COLO668 (cell line): ENCODE measurements around the gene PRR20G.
"Not testable (repeated sequence)": the region's sequence is repeated elsewhere in the genome, so short reads cannot be mapped to it uniquely, and the experiment has no call there.

Experiments
- DNase-seq: peaks from one replicate; lab custom pipeline; 2025; ENCODE audit not compliant: unreplicated experiment; lab: John Stamatoyannopoulos, UW

Gene PRR20G

GRCh38 chr3:127287840-127288239 lies at the start of gene PRR20G:
TSS of gene PRR20G (minus strand) at chr3:127288046. CDS start at chr3:127287365, 681 bp downstream.
- DNase-seq = no peak

GRCh38 chr3:127337001-127337400 lies 49.2 kb upstream of the PRR20G start:
- DNase-seq = no peak

- no peak for DNase-seq
Observed at GRCh38 chr3:127336101-127336500, 48.3 kb upstream of the PRR20G start.

- DNase-seq = no peak
Observed at GRCh38 chr3:127330385-127330784, 42.5 kb upstream of the PRR20G start.

GRCh38 chr3:127329631-127330285 lies 41.9 kb upstream of the PRR20G start:
- no peak for DNase-seq

GRCh38 chr3:127328421-127328820 lies 40.6 kb upstream of the PRR20G start:
- no peak for DNase-seq

- no peak for DNase-seq
Observed at GRCh38 chr3:127326341-127326740, 38.5 kb upstream of the PRR20G start.

GRCh38 chr3:127325629-127325961 lies 37.7 kb upstream of the PRR20G start:
- no peak for DNase-seq

- DNase-seq = no peak
Observed at GRCh38 chr3:127324913-127325628, 37.2 kb upstream of the PRR20G start.

GRCh38 chr3:127324076-127324475 lies 36.2 kb upstream of the PRR20G start:
- no peak for DNase-seq

GRCh38 chr3:127323581-127323980 lies 35.7 kb upstream of the PRR20G start:
- no peak for DNase-seq

GRCh38 chr3:127321371-127321770 lies 33.5 kb upstream of the PRR20G start:
- no peak for DNase-seq

- DNase-seq = no peak
Observed at GRCh38 chr3:127320529-127321121, 32.8 kb upstream of the PRR20G start.

GRCh38 chr3:127316685-127317084 lies 28.8 kb upstream of the PRR20G start:
- no peak for DNase-seq

GRCh38 chr3:127312818-127313217 lies 25.0 kb upstream of the PRR20G start:
- no peak for DNase-seq

GRCh38 chr3:127308821-127309220 lies 21.0 kb upstream of the PRR20G start:
- not testable (repeated sequence) for DNase-seq

- DNase-seq = no peak
Observed at GRCh38 chr3:127307916-127308315, 20.1 kb upstream of the PRR20G start.

GRCh38 chr3:127307112-127307835 lies 19.4 kb upstream of the PRR20G start:
- no peak for DNase-seq

GRCh38 chr3:127306361-127307111 lies 18.7 kb upstream of the PRR20G start:
- DNase-seq = no peak

GRCh38 chr3:127305499-127306060 lies 17.7 kb upstream of the PRR20G start:
- DNase-seq = no peak
